IMR-90 (cell line): ENCODE results near the gene KDM8. TPM values are rescaled to one million over a fixed set of nuclear protein-coding genes. Genes with fewer than 3 reads are reported as not detected.

Source experiments
- ATAC-seq: fragments of 200-7000 bp; cut with Tn5 transposase; 2 replicates; pipeline ENCODE4 v1.9.1; 2020; ENCODE audit warnings: low read depth, mild to moderate bottlenecking, moderate library complexity
- BruUV-seq: library from RNA; stranded (reverse); fragments of 400-500 nt; replicated peaks from 2 replicates; lab custom pipeline; 2021; lab: Mats Ljungman, UMichigan
- CTCF ChIA-PET: fragments of 300-600 bp; formaldehyde crosslinking; extraction: SDS; loops from one replicate; lab custom pipeline; 2021; ENCODE audit warnings: antibody characterized with exemption; lab: Yijun Ruan, JAX
- POLR2A ChIA-PET: fragments of 300-600 bp; sonication (Branson Sonifier 250); formaldehyde crosslinking; loops from one replicate; lab custom pipeline; 2022; ENCODE audit warnings: antibody characterized with exemption; ENCODE audit not compliant: unreplicated experiment; lab: Charles Lee
- DNase-seq: peaks from one replicate; pipeline ENCODE4 v3.0.0; 2013
- H2AFZ ChIP-seq: replicated peaks from 2 replicates; pipeline ENCODE3; 2013; ENCODE audit warnings: low read length, mild to moderate bottlenecking; ENCODE audit not compliant: poor library complexity
- H2AK5ac ChIP-seq: 2 replicates; pipeline ENCODE4 v1.6.1; 2013; ENCODE audit warnings: low read depth, low read length, inconsistent platforms
- H2AK9ac ChIP-seq: replicated peaks from 2 replicates; pipeline ENCODE3; 2013; ENCODE audit warnings: mild to moderate bottlenecking, low read depth, low read length, moderate library complexity; ENCODE audit not compliant: poor library complexity
- H2BK120ac ChIP-seq: 2 replicates; pipeline ENCODE4 v1.6.1; 2013; ENCODE audit warnings: low read depth, low read length, inconsistent platforms
- H2BK15ac ChIP-seq: 3 replicates; pipeline ENCODE4 v1.6.1; 2013; ENCODE audit warnings: low read depth, low read length, inconsistent platforms
- H2BK20ac ChIP-seq: 2 replicates; pipeline ENCODE4 v1.6.1; 2013; ENCODE audit warnings: low read depth, mild to moderate bottlenecking, inconsistent platforms, low read length, moderate library complexity
- H2BK5ac ChIP-seq: 2 replicates; pipeline ENCODE4 v1.6.1; 2013; ENCODE audit warnings: mild to moderate bottlenecking, low read depth, low read length, inconsistent platforms; ENCODE audit not compliant: poor library complexity, severe bottlenecking
- H3K14ac ChIP-seq: replicated peaks from 2 replicates; pipeline ENCODE4 v1.6.1; 2013; ENCODE audit warnings: low read depth, low read length, inconsistent platforms
- H3K18ac ChIP-seq: 2 replicates; pipeline ENCODE4 v1.6.1; 2013; ENCODE audit warnings: low read depth, low read length, control low read depth
- H3K23ac ChIP-seq: 2 replicates; pipeline ENCODE4 v1.6.1; 2013; ENCODE audit warnings: low read depth, low read length, inconsistent platforms
- H3K27ac ChIP-seq: 2 replicates; pipeline ENCODE4 v1.5.1; 2013; ENCODE audit warnings: mild to moderate bottlenecking, control low read depth, low read length; ENCODE audit not compliant: insufficient read depth
- H3K27me3 ChIP-seq: 2 replicates; pipeline ENCODE4 v1.6.1; 2013; ENCODE audit warnings: low read length; ENCODE audit not compliant: control insufficient read depth, insufficient read depth
- H3K36me3 ChIP-seq: 2 replicates; pipeline ENCODE4 v1.6.1; 2013; ENCODE audit warnings: low read length, mixed read lengths; ENCODE audit not compliant: control insufficient read depth, insufficient read depth
- H3K4ac ChIP-seq: 2 replicates; pipeline ENCODE4 v1.6.1; 2013; ENCODE audit warnings: low read depth, low read length, inconsistent platforms
- H3K4me1 ChIP-seq: 2 replicates; pipeline ENCODE4 v1.6.1; 2013; ENCODE audit warnings: low read length, mixed read lengths; ENCODE audit not compliant: control insufficient read depth, insufficient read depth
- H3K4me2 ChIP-seq: 2 replicates; pipeline ENCODE4 v1.6.1; 2013; ENCODE audit warnings: low read depth, mild to moderate bottlenecking, control low read depth, low read length, moderate library complexity
- H3K4me3 ChIP-seq: 2 replicates; pipeline ENCODE4 v1.5.1; 2013; ENCODE audit warnings: low read depth, mild to moderate bottlenecking, control low read depth, low read length, moderate library complexity; ENCODE audit not compliant: insufficient read depth
- H3K56ac ChIP-seq: 2 replicates; pipeline ENCODE4 v1.6.1; 2013; ENCODE audit warnings: low read length, inconsistent platforms; ENCODE audit not compliant: insufficient read depth; ENCODE audit errors: extremely low read depth
- H3K79me1 ChIP-seq, 2 experiments: 2 replicates each; pipeline ENCODE4 v1.6.1; 2013; ENCODE audit warnings: low read length in 2 of 2, inconsistent platforms in 1 of 2, low read depth in 1 of 2
- H3K9ac ChIP-seq: 2 replicates; pipeline ENCODE4 v1.6.1; 2013; ENCODE audit warnings: low read depth, low read length, control low read depth
- H3K9me1 ChIP-seq: 2 replicates; pipeline ENCODE4 v1.6.1; 2013; ENCODE audit warnings: low read length, inconsistent platforms; ENCODE audit not compliant: insufficient read depth
- H3K9me3 ChIP-seq: 2 replicates; pipeline ENCODE4 v1.6.1; 2013; ENCODE audit warnings: low read length; ENCODE audit not compliant: control insufficient read depth, insufficient read depth
- H4K20me1 ChIP-seq: 2 replicates; pipeline ENCODE4 v1.6.1; 2013; ENCODE audit warnings: low read length, inconsistent platforms; ENCODE audit not compliant: insufficient read depth
- H4K5ac ChIP-seq: 2 replicates; pipeline ENCODE4 v1.6.1; 2013; ENCODE audit warnings: mild to moderate bottlenecking, low read depth, low read length, control low read depth
- H4K8ac ChIP-seq, 2 experiments: 2 replicates each; pipeline ENCODE4 v1.6.1; 2013; ENCODE audit warnings: low read depth in 2 of 2, low read length in 2 of 2, control low read depth in 1 of 2, inconsistent platforms in 1 of 2
- H4K91ac ChIP-seq: 2 replicates; pipeline ENCODE4 v1.6.1; 2013; ENCODE audit warnings: low read depth, low read length, inconsistent platforms; ENCODE audit not compliant: insufficient read depth
- CEBPB ChIP-seq: IDR thresholded peaks from 2 replicates; pipeline ENCODE4 v1.6.1; 2012; ENCODE audit warnings: low read depth, low read length, improper control_type of control experiment
- CTCF ChIP-seq: conservative IDR thresholded peaks from 2 replicates; pipeline ENCODE4 v1.5.1; 2012; ENCODE audit warnings: mild to moderate bottlenecking, low read depth, low read length, improper control_type of control experiment
- MXI1 ChIP-seq: IDR thresholded peaks from 2 replicates; pipeline ENCODE4 v1.6.1; 2012; ENCODE audit warnings: low read depth, mild to moderate bottlenecking, low read length, moderate library complexity, borderline replicate concordance
- RAD21 ChIP-seq: IDR thresholded peaks from 2 replicates; pipeline ENCODE4 v1.6.1; 2012; ENCODE audit warnings: low read length, improper control_type of control experiment
- RFX5 ChIP-seq: IDR thresholded peaks from 2 replicates; pipeline ENCODE4 v1.8.0; 2012; ENCODE audit warnings: low read depth, mild to moderate bottlenecking, low read length, moderate library complexity
- WGBS, 2 experiments: methylation state at CpG; one replicate each; pipeline versions ENCODE4 v1.1.5 to v1.1.7; 2013; ENCODE audit warnings: missing lambda C conversion rate in 2 of 2; ENCODE audit not compliant: insufficient read length in 1 of 2; ENCODE audit errors: extremely low coverage in 2 of 2; 5-methylcytosine and 5-hydroxymethylcytosine counted together
- dilution Hi-C: fragments of 300-500 bp; cut with HindIII; formaldehyde crosslinking; loops from one replicate; pipeline ENCODE4 v1.14.3; 2018; ENCODE audit warnings: low sequenced_read_pairs; ENCODE audit not compliant: unreplicated experiment
- in situ Hi-C: fragments of 300-500 bp; cut with MboI; formaldehyde crosslinking; loops from 3 replicates; pipeline ENCODE4 v1.14.3; 2019; ENCODE audit warnings: low sequenced_read_pairs, inconsistent platforms, mixed read lengths
- intact Hi-C: fragments of 100-400 bp; cut with micrococcal nuclease; formaldehyde crosslinking; loops from 2 replicates; pipeline ENCODE4 v1.10.0; 2022
- polyA plus RNA-seq, 3 experiments: library from polyadenylated mRNA; depleted of rRNA; stranded (reverse); fragments of >200 nt; gene quantifications; 2 replicates each; pipeline ENCODE4 v1.2.3, GENCODE V29; 2012; ENCODE audit warnings: low replicate concordance in 1 of 3
- total RNA-seq: library from RNA; depleted of rRNA; stranded (reverse); fragments of >200 nt; gene quantifications from 2 replicates; pipeline ENCODE4 v1.2.3, GENCODE V29; 2012

Gene KDM8
- total and polyA plus RNA-seq, 2 of the 4 experiments (the other 2 are of a cell fraction), result 3.2 to 3.8 TPM

- Histone ChIP-seq H3K14ac (no peak overlapping the region), H4K91ac (no peak overlapping the region), H3K18ac (no peak overlapping the region), H3K27me3 (no peaks in the 10 kb centered on the region), H2AK9ac (no peak overlapping the region), H4K5ac (no peak overlapping the region), H2AK5ac (no peak overlapping the region), H4K20me1 (no peaks in the 10 kb centered on the region), H2BK5ac (no peak overlapping the region), H3K9me3 (no peaks in the 10 kb centered on the region), H3K9me1 (no peaks in the 10 kb centered on the region), H3K27ac (no peak overlapping the region), H3K9ac (no peak overlapping the region), H3K56ac (no peak overlapping the region), H4K8ac (no peak overlapping the region), H2AFZ (no peak overlapping the region), H3K79me1 (no peaks in the 10 kb centered on the region), H2BK120ac (no peak overlapping the region), H3K4ac (no peak overlapping the region), H3K4me2 (no peak overlapping the region), H2BK20ac (no peak overlapping the region), H3K36me3 (no peaks in the 10 kb centered on the region), H3K4me1 (0 out of 2 replicates have a peak, but pooled peaks cover 1% of the 10 kb centered on the region), H2BK15ac (no peak overlapping the region), H3K23ac (no peak overlapping the region), H3K4me3 (no peak overlapping the region)
- TF ChIP-seq CEBPB, result no peak
- no peak for TF ChIP-seq MXI1
- no peak for TF ChIP-seq RFX5
- TF ChIP-seq RAD21, result peak; percentile 24; the same call in 1 of the 2 replicates
- peak; percentile 32 for TF ChIP-seq CTCF
- dilution Hi-C loops, result no loop called here
- WGBS, 2 experiments, result no CpG with 5 or more reads among the region's 3 CpGs
- peak; percentile 64 for ATAC-seq
- no peak for DNase-seq
- ChIA-PET POLR2A (no interaction called here), CTCF (interaction anchor here (0.7 to 1.8 kb wide), 2 partner anchors 154 to 211 kb away, joined by 4 to 7 read pairs; no protein-coding TSS in a partner anchor)
- in situ Hi-C loops, result loop anchor here (10.0 kb wide), 1 partner anchor 298 kb away; no protein-coding TSS in a partner anchor
- no TSS peak for BruUV-seq
- intact Hi-C loops, result loop anchor here (2.0 kb wide), 1 partner anchor 78 kb away; no protein-coding TSS in a partner anchor
Measured at GRCh38 chr16:27156579-27156978, 46.7 kb upstream of the KDM8 start.
